ENCODE measurements around the gene SNAPC1.

Gene SNAPC1

DNA sequence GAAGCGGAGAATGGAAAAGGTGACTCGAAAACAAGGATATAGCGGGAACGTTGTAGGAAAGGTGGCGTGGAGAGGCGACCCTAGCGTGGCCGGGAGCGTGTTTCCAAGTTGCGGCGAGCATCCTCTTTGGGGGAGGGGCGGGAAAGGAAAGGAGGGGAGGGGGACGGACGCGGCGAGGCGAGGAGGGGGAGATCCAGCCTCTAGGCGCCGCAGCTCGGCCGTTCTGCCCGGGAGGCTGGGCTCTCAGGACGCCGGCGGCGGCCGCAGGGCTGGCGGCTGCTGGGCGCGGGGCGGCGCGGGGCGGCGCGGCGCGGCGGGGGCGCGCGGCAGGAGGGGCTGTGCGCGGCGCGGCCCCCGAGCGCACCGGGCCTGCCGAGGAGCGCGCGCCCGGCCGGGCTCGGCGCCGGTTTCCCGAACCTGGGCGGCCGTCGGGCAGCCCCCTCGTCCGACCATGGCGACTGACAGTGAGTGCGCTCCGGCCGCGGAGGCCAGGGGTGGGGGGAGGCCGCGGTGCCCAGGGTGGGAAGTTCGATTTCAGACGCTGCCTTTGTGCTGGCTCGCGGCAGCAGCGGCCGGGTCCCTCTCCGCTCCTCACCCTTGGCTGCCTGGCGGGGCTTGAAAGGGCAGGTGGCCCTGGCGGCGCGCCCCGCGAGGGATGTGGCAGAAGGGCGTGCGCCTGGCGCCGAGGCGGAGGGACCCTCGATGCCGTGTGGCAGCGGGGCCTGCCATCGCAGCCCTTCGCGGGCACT, 50.3 kb downstream of the SNAPC1 start, which contains the start of gene SYT16:
Gene SYT16, plus strand, starts transcription at position 357 of the 749 bp plus-strand sequence.
- DNase-seq (ENCODE audit: low read depth): no peak

DNA sequence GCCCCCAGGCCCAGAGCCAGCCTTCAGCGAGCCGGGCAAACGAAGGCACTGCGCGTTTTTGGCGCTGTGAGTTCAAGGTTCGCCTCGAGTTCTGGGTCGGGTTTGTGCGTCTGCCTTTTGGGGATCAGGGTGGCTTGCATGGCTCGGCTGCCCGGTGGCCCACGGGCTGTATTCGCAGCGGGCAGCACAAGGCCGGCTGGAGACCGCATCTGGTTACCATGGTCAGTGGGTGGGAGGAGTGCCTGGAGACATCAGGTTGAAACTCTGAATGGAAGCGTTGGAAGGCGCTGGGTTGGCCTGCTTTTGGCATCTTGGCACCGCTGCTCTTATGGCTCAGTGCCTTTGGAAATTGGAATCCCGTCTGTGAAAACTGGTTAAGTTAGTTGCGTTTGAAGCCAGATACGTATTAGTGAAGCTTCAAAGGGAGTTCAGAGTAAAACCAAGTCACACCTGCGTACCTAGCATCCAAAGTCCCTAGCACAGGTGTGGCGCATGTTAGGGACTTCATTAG, 50.9 kb downstream of the SNAPC1 start:
- DNase-seq (ENCODE audit: low read depth): no peak

DNA sequence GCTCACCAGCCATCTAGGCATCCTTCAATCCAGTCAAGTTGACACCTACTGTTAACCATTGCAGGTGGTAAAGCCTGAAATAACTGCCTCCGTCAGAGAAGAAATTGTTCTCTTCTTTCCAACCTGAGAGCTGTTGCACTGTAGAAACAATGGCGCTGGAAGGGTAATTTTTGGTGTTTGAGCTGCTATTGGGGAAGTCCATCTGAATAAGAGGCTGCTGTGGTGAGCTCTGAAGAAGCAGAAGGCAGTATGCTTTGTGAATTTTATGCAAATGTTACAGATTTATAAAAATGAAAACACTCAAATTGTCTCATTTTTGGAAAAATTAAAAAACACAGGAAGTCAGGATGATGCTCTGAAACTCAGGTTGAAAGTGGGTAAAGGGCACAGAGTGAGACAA, 60.2 kb downstream of the SNAPC1 start:
- no peak for DNase-seq (ENCODE audit: low read depth)

DNA sequence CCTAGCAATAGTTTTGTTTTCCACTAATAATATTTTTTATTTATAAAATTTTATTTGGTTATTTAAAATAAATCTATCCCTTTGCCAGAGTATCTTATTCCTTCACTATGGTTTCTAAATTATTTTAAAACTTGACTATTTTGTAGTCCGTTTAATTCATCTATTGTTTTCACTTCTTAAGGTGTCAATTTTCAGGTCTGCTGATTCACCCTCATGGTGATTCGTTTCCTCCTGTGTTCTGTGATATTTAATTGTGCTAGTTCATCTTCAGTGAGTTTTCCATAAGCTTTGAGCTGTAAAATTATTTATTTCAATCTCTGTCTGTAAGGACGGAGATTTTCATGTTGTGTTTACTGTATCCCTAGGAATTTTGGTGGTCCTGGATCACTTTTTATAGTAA, 70.6 kb downstream of the SNAPC1 start:
- DNase-seq (ENCODE audit: low read depth): no peak

DNA sequence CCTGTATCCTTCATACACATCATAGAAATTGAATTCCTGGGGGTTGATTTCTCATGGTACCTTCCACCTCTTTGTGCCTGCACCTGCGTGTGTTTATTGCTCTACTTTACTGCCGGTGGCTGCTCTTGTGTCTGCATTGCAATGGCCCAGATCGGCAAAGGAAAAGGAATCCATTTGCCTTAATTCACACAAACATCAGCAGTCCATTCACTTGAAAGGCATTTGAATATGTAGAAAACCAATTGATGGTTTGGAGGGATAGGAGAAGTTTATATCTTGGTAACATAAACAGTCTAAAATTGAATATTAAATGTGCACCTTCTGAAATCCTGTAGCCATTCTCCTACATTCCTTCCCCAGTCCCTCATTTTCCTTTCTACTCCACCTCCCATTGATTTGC, 74.0 kb downstream of the SNAPC1 start:
- DNase-seq (ENCODE audit: low read depth): no peak

DNA sequence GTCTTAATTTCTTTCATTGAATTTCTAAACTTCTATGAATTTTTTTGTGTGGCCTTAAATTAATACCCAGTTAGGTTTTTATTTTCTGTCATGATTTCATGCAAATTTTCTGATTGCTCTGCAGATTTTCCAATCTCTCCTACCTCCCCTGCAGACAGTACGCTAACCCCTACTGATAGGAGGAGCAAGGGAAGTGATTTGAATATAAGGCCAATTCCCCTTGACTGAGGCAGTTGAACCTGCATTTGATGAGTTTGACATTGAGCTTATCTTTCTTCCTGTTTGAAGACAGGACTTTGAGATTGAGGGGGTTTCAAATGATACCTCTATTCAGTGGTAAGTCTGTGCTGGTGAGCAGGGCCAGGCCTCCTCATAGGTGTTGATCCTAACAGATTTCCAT, 74.6 kb downstream of the SNAPC1 start:
- no peak for DNase-seq (ENCODE audit: low read depth)

DNA sequence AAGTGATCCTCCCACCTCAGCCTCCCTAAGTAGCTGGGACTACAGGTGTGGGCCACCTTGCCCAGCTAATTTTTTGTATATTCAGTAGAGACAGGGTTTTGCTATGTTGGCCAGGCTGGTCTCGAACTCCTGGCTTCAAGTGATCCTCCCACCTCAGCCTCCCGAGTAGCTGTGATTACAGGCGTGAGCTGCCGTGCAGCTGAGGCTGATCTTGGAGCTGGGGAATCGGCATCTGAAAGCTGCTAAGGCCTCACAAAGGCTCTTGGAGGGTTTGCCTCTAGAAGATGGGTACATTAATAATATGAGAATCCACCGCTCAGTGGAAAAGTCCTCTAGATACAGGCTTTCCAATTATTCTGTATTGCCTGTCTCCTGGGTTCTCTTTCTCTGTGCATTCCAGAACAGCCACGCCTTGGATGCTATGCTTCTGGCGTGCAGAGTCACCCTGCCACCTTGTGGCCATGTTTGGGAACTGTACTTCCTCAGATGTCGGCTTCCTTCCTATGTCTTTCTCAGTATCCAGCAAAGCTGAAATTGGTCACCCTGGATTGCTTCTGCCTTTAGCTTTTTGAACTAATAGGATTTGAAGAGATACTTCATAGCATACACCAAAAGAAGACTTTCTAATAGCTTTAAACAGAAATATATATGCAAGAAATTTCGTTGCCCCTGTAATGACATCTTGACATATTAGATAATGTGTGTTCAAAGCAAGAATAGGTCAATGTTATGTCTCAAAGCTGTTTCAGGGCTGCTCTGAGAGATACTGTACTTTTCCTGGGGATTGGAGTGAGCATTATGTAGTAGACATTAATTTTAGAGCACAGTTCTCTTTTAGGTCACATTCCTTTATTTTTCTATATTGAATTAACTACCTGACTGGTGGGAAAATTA, 75.4 kb downstream of the SNAPC1 start:
- peak; percentile 43 for DNase-seq (ENCODE audit: low read depth)

DNA sequence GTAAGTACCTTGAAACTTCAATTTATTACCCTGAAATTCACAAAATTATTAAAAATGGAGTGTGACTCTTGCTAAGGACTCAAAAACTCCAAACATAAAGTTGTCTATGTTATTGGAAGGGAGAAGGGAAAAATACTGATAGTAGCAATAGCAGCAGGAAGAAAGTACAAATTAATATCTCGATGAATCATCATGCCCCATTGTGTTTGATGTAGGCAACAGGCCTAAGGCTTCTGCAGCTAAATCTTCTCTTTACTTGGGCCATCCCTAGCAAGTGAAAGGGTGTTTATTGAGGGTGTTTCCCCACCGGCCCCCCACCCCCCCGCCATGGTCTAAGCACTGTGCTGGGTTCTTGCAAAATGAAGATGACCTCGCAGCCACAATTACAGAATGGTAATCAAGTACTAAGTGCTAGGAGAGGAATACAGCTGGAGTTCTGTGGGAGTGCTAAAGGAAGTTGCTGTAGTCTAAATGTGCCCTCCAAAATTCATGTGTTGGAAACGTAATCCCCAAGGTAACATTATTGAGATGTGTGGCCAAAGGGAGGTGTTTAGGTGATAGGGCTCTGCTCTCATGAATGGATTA, 76.5 kb downstream of the SNAPC1 start:
- DNase-seq (ENCODE audit: low read depth): no peak

DNA sequence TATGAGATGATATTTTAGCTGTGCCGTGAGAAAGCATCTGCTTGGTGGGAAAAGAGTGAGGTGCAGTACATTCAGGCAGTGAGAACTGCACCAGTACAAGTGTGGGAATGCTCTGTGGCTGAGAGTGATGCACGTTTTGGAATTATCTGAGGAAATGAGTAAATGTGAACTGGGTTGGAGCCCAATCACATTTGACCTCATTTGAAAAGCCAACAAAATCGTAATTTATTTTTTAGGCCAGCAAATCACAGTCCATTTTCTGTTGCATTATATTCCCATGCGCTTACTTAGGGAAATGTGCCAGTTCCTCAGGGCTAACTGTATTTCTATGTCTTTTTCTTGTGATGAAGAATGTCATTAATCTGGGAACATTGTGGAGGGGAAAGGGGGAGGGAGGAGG, 77.3 kb downstream of the SNAPC1 start:
- no peak for DNase-seq (ENCODE audit: low read depth)

DNA sequence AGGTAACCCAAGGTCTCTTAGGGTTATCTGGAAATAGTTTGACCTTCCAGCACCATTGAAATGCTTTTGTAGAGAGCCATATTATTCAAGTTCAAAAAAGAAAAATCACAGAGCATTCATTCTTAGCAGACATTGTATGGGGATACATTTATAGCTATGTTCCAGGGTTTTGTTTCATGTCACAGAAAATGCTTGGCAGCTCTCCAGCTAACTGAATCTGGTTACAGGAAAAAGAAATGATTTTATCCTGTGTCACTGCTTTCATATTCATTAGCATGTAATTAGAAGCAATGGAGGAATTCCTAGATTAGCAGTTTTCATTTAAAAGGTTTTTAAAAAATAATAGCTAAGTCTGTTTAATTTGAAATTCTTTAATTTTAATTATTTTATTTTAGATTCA, 78.9 kb downstream of the SNAPC1 start:
- DNase-seq (ENCODE audit: low read depth): no peak
